HG03439 (cell line): ENCODE measurements around the gene CDK2.
A peak's percentile ranks its signal among the peaks of the same experiment; 100 is the strongest.

Experiments
- ATAC-seq: cut with Tn5 transposase; IDR thresholded peaks from one replicate; pipeline ENCODE4 v1.9.1; 2021; ENCODE audit warnings: mild to moderate bottlenecking, moderate library complexity; ENCODE audit not compliant: unreplicated experiment

Gene CDK2

DNA sequence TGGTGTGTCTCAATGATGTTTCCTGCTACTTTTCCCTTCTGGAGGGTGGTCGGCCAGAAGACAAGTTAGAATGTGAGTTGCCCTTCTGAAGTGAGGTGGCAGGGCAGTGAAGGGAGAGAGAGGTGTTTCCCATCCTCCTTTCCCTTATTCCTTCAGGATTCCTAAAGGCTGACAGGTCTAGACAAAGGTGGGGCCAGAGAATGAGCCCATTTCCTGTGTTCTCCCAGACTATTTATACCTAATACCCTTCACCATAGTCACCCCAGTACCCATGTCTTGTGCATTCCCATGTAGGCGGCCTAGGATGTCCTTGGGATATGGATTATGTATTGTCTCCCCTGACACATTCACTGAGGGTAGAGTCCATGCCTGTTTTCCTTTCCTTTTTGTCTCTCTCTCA lies 28.6 kb upstream of the CDK2 start:
- ATAC-seq: no peak

DNA sequence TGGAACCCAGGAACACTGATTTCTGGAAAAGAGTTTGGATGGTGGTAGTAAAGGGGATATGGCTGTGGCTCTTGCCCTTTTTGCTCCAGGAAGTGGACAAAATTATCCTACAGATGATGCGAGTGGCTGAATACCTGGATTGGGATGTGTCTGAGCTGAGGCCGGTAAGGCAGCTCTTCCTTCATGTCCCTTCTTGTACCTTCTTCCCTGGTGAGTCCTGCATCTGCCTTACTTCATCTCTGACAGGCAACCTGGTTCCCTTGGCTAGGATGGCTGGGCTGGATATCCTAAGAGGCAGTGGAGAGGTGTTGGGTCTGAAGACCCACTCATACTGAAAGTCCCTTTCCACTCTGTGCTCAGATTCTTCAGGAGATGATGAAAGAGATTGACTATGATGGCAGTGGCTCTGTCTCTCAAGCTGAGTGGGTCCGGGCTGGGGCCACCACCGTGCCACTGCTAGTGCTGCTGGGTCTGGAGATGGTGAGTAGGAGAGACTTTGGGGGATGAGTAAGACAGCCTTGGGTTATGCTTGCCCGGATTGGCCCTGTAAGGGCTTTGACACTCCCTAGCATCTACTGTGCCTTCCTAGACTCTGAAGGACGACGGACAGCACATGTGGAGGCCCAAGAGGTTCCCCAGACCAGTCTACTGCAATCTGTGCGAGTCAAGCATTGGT lies 27.7 kb upstream of the CDK2 start:
- no peak for ATAC-seq

DNA sequence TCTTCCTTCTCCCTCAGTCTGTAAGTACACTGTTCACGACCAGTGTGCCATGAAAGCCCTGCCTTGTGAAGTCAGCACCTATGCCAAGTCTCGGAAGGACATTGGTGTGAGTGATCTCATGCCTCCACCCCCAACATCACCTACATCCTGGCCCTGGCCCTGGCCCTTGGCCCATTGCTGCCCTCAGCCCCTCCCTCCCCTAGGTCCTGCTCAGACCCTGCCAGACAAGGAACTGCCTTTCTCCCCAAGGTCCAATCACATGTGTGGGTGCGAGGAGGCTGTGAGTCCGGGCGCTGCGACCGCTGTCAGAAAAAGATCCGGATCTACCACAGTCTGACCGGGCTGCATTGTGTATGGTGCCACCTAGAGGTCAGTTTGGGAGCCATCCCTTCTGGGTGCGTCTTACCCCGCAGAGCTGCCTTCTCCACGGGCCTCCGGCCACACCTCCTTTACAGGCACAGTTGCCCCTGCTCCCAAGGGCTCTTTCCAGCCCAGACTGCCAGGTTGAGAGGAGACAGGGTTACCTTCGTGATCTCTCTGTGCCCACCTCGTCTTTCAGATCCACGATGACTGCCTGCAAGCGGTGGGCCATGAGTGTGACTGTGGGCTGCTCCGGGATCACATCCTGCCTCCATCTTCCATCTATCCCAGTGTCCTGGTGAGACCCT lies 26.4 kb upstream of the CDK2 start:
- peak; percentile 85 for ATAC-seq

DNA sequence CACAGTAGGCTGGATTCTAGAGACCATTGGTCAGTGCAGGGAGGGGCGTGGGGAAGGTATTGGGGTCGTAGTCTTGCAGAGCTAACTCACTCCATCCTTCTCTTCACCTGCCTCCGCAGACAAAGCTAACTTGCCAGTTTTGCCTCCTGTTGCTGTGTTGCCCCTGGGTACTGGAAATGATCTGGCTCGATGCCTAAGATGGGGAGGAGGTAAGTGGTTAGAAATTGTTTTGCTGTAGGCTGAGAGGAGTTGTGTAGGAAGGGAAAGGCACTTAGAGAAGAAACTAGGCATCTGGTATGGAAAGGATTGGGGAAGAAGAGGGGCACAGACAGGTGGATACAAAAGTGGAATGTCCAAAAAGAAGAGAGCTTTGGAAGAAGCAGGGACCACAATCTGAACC lies 24.6 kb upstream of the CDK2 start:
- ATAC-seq: no peak

DNA sequence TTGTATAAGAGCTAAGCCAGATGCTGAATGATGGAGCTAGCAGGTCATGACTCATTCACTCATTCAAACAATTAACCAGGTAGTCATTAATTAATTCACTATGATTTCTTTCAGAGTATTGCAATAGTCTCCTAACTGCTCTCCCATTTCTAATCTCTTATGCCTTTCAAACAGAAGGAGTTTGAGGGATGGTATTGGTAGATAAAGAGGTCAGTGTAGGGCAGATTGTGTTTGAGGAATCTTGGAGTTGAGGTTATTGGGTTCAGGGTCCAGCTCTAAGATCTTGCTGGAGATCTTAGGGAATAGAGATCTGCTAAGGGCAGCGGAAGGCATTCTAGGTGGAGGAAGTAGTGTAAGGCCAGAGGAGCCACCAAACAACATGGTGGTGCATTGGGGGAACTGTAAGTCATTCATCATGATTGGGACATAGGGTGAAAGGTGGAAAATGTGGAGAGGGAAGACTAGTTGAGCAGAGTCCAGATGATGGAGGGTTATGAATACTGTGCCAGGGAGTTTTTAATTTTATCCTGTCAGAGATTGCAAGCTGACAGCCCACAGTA lies 24.0 kb upstream of the CDK2 start:
- no peak for ATAC-seq

DNA sequence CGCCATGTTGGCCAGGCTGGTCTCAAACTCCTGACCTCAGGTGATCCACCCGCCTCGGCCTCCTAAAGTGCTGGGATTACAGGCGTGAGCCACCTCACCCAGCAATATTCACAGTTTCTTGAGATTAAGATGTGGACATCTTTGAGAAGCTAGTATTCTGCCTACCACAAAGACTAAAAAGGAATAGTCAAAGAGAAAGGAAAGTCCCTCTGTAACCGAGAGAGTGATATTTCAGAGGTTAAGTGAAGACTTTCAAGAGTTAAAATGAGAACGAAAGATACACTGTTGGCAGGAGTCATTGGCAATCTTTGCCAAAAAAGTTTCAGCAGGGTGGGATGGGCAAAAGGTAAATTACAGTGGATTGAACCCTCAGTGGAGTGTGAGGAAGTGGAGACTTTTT lies 20.1 kb upstream of the CDK2 start:
- ATAC-seq: no peak

DNA sequence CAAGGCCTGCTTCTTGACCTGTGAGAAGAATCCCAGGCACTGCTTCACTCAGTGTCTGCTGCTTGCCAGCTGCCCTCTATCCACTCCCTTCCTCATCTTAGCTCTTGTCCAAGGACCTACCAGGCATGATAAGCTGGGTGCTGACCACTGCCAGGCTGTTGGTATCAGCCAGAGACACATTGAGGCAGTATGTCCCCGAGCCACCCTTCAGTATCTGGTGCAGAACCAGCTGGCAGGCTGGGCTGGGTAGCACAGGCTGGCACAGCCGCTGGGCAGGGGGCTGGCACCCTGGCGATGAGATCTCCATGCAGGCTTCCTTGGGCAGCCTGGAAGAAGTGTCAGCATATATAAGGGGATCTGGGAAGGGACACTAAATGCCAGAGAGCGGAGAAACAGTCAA lies 11.3 kb upstream of the CDK2 start:
- no peak for ATAC-seq

DNA sequence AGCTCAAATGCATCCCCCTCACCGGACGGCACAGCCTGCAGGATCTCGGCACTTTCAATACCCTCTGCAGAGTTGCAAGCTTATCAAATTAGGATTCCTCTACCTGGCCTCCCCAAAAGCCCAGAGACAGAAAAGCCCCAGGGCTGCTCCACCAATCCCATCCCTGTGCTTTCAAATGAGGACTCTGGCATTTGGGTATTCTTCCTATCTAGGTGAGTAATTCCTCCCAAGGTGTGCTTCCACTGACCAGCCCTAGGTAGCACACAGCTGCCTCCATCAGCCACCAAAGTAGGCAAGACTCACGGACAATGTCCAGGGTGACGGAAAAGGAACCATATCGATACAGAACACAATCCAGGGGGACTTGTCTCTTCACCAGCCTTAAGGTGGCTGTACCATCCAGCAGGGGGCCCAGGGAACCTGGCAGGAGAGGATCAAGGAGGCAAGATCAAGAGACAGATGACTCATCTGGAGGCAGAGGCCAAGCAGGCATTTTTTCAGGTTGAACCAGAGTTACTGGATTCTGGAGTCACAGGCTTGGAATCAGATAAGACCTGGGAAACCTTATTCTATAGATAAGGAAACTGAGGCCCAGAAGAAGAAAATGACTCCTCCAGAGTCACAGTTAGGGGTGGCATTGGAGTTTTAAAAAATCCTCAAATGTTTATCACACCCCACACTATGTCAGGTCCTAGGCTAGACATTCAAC lies 10.7 kb upstream of the CDK2 start:
- ATAC-seq: no peak

DNA sequence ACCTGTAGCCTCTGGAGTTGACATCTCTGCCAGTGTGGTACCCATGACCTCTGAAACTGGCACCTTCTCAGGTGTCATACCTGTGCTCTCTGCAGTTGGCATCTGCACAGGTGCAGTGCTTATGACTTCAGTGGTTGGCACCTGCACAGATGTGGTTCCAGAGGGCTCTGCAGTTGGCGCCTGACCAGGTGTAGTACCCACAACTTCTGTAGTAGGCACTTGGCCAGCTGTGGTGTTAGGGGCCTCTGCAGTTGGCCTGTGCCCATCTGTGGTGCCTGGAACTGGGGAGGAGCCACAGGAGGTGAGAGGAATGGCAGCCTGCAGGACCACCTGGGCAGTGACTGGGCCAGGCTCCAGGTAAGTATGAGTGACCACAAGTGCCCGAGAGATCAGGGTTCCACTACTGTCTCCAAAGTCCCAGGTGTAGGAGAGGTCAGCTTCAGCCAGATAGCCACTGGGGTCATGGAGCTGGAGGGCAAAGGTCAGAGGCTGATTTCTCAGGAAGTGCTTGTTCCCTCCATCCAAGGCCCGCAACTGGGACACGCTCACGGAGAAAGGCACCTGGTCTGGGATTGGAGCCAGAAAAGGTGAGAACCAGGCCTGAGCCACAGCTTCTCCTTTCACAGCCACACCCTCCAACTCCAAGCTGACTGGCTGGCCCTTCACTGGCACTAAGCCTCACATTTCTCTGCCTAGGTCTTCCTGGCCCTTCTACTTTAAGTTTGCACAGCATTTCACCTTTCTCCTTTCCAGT lies 9.3 kb upstream of the CDK2 start:
- no peak for ATAC-seq

DNA sequence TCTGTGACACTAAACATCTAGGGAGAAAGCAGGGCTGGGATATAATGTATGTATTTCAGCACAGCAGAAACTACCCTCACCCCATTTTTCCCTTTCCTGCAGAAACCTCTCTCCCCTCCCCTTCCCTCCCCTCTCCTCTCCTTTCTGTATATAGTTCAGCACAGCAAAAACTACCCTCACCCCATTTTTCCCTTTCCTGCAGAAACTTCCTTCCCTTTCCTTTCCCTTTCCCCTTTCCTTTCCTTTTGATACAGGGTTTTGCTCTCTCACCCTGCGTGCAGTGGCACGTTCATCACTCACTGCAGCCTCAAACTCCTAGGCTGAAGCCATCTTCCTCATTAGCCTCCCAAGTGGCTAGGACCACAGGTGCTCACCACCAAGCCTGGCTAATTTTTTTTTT lies 2.9 kb upstream of the CDK2 start:
- no peak for ATAC-seq

DNA sequence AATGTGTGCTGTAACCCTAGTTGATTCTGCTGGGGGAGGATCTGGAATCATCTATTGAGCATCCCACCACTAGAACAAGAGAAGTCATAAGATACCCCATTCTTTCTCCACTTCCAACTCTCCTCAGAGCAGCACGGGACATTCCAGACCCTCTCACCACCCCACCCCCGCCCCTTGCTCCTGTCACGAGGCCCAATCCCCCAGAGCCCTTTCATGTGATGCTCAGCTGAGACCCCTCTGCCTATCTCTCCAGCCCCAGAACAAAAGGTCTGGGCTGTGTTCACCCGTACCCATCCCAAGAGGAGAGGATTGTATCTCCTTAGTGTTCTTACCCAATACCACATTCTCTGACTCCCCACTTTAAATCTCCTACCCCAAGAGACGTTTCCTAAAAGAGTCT lies 1.4 kb upstream of the CDK2 start:
- no peak for ATAC-seq

DNA sequence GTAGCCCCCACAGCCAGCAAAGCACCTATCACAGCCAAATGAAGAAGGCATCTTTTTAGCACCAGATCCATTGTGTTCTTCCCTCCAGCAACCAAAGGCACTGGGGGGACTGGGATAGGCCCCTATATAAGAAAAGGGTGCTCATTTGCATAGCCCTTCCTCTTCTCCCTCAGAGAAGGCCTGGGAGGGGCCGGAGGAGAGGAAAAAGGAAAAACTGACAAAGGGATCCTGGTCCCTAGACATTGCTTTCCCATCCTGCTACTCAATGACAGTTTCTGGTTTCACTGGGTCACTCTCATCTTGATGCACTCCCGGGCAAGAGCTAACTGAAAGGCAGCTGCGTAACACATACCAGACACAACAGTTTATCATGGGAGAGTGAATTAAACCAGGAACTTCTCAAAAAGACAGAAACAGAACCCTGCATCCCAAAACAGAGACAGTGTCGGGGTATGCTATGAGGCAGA lies 656 bp upstream of the CDK2 start, which contains the start of gene PMEL:
Gene PMEL (minus strand): TSS at position 102 of the 467 bp plus-strand sequence. CDS start 31 bp downstream, at position 71.
- ATAC-seq: no peak

DNA sequence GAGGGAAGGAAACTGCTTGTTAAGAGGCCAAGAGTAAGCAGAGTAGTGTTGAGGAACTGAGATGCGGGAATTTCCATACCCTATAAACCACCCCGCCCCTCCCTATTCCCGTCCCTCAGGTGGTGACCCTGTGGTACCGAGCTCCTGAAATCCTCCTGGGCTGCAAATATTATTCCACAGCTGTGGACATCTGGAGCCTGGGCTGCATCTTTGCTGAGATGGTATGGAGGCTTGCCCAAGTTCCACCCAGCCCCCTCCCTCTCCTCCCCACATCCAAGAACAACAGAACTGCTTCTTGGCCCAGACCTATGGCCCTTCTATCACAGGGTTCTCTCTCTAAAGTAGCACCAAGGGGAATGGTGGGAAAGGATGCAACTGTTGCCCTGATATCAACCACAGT lies 2.7 kb downstream of the CDK2 start:
- ATAC-seq: no peak

DNA sequence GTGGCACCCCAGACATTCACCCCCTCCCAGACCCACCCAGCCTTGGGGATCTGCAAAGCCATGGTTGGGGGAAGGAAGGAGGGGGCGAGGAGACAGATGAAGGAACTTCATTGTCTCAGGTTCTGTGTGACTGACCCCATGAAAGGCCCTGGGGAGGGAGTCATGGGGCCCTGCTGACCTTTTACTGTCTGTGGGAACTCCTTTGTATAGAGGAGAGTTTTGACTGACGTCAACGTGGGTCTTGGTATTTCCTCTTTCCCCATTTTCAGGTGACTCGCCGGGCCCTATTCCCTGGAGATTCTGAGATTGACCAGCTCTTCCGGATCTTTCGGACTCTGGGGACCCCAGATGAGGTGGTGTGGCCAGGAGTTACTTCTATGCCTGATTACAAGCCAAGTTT lies 4.1 kb downstream of the CDK2 start:
- ATAC-seq: no peak

DNA sequence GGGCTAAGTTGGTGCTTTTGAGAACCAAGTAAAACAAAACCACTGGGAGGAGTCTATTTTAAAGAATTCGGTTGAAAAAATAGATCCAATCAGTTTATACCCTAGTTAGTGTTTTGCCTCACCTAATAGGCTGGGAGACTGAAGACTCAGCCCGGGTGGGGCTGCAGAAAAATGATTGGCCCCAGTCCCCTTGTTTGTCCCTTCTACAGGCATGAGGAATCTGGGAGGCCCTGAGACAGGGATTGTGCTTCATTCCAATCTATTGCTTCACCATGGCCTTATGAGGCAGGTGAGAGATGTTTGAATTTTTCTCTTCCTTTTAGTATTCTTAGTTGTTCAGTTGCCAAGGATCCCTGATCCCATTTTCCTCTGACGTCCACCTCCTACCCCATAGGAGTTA lies 5.4 kb downstream of the CDK2 start:
- ATAC-seq: no peak

DNA sequence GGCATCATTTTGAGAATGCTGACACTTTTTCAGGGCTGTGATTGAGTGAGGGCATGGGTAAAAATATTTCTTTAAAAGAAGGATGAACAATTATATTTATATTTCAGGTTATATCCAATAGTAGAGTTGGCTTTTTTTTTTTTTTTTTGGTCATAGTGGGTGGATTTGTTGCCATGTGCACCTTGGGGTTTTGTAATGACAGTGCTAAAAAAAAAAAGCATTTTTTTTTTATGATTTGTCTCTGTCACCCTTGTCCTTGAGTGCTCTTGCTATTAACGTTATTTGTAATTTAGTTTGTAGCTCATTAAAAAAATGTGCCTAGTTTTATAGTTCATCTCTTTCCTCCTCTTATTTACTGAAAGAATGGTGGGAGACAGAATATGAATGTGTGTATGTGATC lies 5.8 kb downstream of the CDK2 start:
- no peak for ATAC-seq

DNA sequence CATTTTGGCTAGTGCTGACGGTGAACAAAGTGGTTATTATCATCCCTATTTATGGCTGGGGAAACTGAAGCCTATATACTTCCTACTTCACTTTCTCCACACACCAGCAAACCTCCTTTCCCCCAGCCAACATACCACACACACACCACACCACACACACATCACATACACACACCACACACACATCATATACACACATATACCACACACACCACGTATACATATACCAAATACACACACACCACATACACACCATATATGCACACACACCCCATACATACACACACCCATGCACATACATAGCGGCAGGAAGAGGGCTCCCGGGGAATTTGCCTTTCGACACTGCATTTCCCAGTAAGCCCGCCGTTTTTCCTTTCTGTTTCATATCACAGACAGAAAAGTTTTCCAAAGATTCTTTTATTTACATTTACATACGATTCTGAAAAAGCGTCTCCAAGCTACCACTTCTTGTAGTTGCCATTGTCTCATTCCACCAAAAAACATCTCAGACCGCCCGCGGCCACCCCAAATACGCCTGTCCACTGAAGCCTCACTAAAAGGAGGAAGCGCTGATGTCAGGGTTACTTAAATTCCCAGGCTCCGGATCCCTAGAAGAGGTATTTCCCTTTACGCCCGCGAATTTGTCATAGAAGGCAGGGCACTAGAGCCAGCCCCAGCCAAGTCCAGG lies 6.4 kb downstream of the CDK2 start:
- no peak for ATAC-seq

DNA sequence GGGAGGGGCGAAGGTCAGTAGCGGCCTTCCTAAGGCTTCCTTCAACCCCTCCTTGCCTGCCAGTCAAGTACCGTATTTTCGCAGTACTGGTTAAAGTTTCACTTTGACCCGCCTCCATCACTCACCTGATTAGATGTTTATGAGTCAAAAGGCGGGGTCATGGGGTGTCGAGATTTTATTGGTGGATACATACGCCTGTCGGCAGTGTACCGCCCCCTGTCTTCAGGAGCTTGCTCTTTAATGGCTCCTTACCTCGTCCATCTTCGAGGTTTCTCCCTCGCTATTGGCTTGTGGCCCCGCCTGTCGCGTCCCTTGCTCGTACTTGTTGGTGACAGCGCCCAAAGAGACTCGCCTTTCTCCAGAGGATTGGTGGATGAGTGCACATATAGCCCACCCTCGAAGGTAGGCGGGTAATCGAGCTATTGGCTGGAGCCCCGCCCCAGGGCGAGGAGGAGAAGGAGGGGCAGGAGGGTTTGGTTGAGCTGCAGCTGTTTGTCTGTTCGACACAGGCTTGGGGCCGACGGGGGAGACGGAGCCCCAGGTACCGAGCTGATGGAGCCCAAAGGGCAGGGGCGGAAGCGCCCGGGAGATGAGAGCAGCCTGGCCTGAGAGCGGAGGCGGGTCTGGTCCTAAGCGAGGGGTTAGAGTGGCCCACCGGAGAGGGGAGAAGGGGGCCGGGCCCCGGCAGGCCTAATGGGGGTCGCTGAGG lies 7.1 kb downstream of the CDK2 start, which contains the start of gene RAB5B:
Gene RAB5B (plus strand): TSS at position 480 of the 709 bp plus-strand sequence. CDS start 12,883 bp downstream, outside the sequence.
- peak; percentile 94 for ATAC-seq

DNA sequence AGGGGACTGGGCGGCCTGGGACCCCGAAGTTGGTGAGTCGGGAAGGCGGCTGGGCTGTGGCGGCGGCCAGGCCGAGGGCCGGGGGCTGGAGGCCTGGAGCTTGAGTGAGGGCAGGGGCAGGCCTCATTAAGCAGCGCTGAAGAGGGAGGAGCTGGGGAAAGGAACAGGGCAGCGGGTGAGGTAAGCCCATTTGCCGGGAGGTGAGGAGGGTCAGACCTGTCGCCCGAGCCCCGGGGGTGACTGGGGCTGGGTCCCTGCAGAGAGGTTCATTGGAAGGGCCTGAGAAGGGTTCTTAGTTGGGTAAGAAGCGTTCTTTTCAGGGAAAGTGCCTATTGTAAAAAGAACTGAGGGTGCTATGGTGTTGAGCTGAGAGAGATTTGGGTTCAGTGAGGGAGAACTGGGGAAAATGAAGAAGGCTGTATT lies 7.7 kb downstream of the CDK2 start:
- ATAC-seq: peak; percentile 12

DNA sequence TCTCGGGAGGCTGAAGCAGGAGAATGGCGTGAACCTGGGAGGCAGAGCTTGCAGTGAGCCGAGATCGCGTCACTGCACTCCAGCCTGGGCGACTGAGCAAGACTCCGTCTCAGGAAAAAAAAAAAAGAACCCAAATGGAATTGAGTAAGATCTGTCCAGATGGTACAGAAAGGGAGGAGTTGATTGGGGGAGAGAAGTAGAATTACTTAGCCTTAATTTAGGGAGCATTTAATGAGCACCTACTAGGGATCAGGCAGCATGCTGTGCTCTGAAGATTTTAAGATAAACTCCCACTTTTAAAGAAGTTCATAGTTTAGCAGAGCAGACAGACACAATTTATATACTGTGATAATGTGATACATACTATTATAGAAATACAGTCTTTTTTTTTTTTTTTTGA lies 11.8 kb downstream of the CDK2 start:
- no peak for ATAC-seq
